DMS 273 (cell line): ENCODE results near the gene GNB1.
"Not testable (repeated sequence)": the region's sequence is repeated elsewhere in the genome, so short reads cannot be mapped to it uniquely, and the experiment has no call there.

Source experiments
- DNase-seq: peaks from one replicate; lab custom pipeline; 2025; ENCODE audit not compliant: unreplicated experiment; lab: John Stamatoyannopoulos, UW

The GNB1 gene

DNA sequence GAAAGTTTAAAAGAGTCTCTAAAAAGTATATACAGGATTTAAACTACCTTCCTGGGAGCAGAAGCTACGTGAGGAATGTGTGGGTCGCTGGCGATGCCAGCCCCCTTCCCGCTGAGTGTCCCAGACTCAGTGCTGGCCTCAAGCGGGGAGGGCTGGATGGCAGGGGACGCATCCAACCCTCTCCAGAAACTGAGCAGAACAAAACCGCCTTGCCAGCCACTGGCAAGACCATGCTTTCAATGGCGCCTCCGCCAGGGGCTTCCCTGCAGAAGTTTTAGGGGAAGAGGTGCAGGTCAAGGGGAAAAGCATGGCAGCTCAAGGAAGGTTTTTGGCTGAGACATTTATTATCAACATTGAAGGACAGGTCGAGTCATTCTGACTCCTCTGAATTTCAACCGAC lies 138.7 kb downstream of the GNB1 start:
- DNase-seq: no peak

DNA sequence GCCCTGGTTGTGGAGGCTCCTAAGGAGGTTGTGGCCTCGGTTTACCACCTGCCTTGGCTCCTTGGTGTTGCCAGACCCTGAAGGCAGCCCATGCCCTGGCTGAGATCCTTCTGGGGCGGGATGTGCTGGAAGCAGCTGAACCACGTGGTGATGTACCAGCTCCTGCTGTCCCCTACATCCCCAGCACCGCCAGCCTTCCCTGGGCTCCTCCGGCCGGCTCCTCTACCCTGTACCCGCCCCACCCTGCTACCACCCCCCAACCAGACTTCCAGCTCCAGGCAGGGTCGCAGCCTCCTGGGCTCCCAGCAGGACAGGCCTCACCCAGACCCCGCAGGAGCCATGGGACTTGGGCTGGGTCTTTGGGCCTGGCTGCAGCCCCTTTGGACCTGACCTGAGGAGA lies 140.9 kb downstream of the GNB1 start:
- not testable (repeated sequence) for DNase-seq

DNA sequence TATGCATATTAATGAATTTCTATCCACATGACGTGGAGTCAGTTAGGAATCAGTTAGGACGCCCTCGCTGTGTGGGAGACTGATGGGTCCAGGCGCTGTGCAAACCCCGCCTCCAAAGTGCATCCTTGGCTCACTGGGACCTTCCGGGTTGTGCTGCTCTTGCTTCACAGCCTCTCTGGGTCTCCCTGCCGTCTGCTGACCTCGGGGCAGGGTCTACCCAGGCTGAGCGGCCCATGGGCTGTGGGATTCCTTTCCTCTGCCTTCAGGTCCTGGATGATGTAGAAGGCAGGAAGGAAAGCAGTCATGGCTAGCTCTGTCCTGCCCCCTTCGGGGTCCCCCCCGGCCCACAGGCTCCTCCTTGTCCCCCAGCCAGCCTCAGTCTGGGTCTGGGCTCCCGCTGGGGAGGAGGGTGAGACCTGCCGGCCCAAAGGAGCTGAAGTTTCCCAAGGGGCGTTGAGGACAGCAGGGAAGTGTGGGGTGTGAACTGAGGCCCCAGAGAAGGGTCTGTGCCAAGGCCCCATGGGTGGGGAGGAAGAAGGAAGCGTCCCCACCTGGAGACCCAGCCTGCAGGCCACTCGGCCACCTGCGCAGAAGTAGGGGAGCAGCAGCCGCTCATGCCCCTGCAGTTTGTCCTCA lies 142.1 kb downstream of the GNB1 start:
- DNase-seq: no peak

DNA sequence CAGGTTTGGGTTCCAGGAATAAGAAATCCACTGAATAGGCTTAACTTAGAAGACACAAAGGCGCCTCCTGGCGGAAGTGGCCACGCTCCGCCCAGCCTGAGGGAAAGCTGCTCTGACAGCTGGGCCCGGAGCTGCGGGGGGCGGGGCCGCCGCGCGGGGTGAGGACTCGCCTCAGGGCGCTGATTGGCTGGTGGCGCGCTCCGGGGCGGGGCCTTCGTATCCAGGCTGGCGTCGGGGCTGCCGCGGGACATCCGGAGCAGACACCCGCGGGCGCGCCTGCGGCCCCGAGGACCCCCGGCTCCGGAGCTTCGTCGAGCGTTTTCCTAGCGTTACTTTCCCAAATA lies 144.3 kb downstream of the GNB1 start:
- DNase-seq: not testable (repeated sequence)

DNA sequence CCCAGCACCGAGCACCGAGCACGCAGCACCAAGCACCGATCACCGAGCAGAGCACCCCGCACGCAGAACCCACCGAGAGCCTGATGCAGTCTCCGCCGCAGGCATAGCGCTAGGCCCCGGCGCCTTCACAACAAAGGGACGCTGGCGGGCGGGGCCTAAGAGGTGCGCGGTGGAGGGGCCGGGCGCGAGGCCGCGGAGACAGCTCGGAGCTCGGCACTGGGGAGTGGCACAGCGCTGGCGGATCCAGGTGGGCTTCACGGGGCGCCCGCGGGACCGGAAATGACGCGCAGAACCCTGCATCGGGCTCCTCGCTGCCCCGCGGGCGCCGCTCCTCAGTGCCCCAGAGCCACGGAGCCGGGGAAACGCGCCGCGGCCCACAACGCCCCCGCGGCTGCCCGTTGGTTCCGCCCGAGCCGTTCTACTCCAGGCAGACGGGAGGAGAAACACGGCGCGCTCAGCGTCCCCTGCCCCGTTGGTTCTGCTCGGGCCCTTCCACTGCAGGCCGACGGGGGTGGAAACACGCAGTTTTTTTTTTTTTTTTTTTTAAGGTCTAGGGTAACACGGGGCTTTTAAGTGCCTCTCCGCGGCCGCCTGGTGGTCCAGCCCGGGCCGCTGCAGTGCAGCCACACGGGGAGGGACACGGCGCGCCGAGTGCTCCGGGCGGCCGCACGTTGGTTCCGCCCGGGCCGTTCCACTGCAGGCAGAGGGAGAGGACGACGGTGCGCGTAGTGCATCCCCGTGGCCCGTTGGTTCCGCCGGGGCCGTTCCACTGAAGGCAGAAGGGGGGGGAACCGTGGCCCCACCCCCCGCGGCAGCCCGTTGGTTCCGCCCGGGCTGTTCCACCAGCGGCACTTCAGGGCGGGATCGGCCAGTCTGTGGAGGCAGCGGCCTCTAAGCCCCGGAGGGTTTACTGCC lies 145.0 kb downstream of the GNB1 start:
- peak; percentile 66 for DNase-seq

DNA sequence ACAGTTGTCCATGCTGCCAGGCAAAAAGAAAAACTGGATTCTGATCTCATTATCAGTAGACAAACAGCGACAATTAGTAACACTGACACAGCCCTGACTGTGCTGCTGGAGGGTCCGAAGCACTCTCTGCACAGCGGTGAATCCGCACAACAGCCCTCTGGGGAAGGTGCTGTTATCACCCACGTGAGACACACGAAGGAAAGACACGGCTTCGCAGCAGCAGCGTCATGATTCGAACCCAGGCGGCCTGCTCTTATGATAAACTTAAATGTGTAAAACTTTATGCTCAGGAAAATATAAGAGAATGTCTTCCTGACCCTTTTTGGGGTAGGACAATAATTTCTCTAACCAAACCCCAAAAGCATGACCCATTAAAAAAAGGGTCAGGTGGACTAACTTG lies 148.4 kb downstream of the GNB1 start:
- DNase-seq: not testable (repeated sequence)

DNA sequence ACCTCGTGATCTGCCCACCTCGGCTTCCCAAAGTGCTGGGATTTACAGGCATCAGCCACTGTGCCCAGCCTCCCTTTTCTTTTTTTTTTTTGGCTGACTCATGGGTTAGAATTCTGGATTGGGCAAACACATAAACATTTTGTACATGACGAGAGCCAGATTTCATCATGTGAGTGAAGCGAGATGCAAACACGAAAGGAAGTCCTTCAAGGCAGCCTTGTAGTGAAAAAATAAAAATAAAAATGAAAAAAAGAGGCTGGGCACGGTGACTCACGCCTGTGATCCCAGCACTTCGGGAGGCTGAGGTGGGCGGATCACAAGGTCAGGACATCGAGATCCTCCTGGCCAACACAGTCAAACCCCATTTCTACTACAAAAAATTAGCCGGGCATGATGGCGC lies 149.9 kb downstream of the GNB1 start:
- not testable (repeated sequence) for DNase-seq

DNA sequence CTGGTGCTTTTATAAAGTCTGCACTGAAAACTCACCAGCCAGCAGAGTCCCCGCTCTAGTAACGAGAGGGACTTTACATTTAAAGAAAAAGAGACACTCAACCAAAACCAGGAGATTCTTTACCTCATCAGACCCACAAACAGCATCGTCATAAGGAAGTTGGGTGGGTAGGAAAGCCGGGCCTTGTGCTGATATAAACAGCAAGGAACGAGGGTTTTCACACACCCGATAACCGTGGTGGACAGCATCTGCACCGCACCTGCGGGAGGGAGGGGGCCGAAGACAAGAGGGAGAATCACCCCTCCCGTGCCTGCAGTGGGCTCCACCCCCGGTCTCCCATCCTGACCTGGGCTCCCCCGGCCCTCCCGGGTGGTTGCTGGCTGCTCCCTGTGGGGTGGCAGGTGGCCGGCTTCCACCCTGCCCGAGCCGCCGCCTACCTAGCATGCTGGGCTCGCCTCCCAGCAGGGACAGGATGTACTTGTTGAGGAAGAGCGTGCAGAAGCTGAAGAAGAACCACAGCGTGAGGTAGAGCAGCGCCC lies 152.0 kb downstream of the GNB1 start:
- not testable (repeated sequence) for DNase-seq

DNA sequence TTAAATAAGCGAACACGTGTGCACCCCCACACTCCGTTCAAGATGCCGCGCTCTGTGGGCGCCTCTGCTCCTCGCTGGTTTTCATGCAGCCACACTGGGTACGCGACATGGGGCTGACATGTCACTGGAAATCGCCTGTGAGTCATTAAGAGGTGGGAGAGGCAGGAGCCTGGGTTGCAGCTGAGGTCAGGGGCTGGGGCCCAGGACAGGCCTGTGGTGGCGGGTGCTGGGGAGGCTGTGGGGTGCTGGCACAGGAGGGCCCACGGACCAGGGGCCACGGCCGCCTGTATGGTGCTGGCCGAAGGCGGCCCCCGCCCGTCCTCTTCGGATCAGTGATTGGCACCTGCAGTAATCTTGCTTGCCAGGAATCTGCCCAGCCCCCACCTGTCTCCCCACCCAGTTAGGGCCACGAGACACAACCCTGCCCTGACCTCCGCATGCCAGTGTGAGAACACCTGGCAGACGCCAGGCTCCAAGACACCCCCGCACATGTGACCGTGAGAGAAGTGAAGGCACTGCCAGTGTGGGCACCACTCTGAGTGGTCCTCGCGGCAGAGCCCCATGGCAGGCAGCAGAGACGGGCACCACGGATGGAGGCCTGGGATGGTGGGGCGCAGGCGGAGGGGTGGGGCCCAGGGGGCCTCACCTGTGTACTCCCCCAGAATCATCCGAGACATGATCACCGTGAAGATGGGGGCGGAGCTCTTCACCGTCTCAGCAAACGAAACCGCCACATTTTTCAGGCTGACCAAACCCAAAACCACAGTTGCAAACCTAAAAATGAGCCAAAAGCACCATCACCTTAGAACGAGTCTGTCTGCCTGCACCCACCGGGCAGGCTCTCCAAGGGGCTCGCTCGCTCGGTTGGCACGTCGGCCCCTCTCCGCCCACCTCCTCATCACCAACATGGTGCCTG lies 153.0 kb downstream of the GNB1 start:
- DNase-seq: not testable (repeated sequence)
